ENCODE measurements around the gene FGR.

DNA sequence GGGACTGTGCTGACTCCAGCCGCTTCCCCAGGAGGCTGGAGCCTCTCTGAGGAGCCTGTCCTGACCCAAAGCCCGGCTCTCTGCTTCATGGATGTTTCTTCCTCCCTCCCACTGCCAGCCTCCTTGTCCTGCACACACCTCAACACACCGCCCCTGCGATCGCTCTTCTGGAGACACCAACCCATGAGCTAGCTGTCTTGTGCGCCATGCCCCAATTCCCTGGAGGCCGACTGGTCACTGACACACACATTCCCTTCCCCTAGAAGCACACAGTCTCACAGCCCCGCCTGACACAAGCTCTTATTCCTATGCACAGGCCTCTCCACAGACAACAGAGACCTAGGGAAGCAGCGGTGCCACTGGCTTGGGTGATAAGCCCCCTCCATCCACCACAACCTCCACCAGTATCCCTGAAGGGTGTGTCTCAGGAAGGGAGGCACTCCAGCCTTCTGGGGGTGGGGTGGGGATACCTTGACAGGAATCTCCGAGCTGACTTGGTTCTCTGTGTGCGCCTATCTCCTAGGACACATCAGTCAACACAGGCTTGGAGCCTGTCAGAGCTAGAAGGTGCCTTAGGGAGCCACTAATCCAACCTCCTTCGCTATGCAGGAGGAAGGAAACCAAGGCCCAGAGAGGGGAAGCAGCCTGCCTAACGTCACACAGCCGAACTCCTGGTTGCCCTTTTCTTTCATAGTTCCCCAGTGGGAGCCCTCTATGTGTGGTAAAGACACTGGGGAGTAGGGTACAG lies 62.1 kb downstream of the FGR start:
- TF ChIP-seq, protein P1, sequence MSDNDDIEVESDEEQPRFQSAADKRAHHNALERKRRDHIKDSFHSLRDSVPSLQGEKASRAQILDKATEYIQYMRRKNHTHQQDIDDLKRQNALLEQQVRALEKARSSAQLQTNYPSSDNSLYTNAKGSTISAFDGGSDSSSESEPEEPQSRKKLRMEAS (IDR thresholded peaks at IDR 0.05): no peak
- TF ChIP-seq, protein P2, sequence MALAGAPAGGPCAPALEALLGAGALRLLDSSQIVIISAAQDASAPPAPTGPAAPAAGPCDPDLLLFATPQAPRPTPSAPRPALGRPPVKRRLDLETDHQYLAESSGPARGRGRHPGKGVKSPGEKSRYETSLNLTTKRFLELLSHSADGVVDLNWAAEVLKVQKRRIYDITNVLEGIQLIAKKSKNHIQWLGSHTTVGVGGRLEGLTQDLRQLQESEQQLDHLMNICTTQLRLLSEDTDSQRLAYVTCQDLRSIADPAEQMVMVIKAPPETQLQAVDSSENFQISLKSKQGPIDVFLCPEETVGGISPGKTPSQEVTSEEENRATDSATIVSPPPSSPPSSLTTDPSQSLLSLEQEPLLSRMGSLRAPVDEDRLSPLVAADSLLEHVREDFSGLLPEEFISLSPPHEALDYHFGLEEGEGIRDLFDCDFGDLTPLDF (CRISPR knock-in tag; IDR thresholded peaks at IDR 0.05): no peak
- TF ChIP-seq STAG1 (CRISPR knock-in tag; IDR thresholded peaks at IDR 0.05) (no peak), POLR2A (IDR thresholded peaks at IDR 0.05; ENCODE audit: insufficient read depth in 1 of 2, low read depth in 2 of 2, low read length in 2 of 2) (no peak), EZH2 (conservative IDR thresholded peaks at IDR 0.05; ENCODE audit: low read depth, low read length) (no peak)
- TF ChIP-seq, protein P3, sequence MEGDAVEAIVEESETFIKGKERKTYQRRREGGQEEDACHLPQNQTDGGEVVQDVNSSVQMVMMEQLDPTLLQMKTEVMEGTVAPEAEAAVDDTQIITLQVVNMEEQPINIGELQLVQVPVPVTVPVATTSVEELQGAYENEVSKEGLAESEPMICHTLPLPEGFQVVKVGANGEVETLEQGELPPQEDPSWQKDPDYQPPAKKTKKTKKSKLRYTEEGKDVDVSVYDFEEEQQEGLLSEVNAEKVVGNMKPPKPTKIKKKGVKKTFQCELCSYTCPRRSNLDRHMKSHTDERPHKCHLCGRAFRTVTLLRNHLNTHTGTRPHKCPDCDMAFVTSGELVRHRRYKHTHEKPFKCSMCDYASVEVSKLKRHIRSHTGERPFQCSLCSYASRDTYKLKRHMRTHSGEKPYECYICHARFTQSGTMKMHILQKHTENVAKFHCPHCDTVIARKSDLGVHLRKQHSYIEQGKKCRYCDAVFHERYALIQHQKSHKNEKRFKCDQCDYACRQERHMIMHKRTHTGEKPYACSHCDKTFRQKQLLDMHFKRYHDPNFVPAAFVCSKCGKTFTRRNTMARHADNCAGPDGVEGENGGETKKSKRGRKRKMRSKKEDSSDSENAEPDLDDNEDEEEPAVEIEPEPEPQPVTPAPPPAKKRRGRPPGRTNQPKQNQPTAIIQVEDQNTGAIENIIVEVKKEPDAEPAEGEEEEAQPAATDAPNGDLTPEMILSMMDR (CRISPR knock-in tag; IDR thresholded peaks at IDR 0.05): no peak
